Liver (tissue), 3 donors: ENCODE measurements around the gene CRB2.

Experiments used
- CTCF ChIP-seq: fragments of 150-350 bp; IDR thresholded peaks from 2 replicates; pipeline ENCODE4 v1.5.1; 2017; ENCODE audit warnings: improper control_type of control experiment, low read depth, low read length; ENCODE audit not compliant: missing input control
- FOXA1 ChIP-seq: IDR thresholded peaks from 2 replicates; pipeline ENCODE4 v1.6.1; 2016; ENCODE audit warnings: antibody characterized with exemption
- MAX ChIP-seq: IDR thresholded peaks from 2 replicates; pipeline ENCODE4 v1.6.1; 2016; ENCODE audit warnings: antibody characterized with exemption
- RAD21 ChIP-seq, 2 donors: IDR thresholded peaks; 2 replicates each; pipeline ENCODE4 v1.6.1; 2016; ENCODE audit warnings: antibody characterized with exemption in 2 of 2, mild to moderate bottlenecking in 2 of 2
- REST ChIP-seq: IDR thresholded peaks from 2 replicates; pipeline ENCODE4 v1.6.1; 2016; ENCODE audit warnings: antibody characterized with exemption, mild to moderate bottlenecking
- SP1 ChIP-seq: IDR thresholded peaks from 2 replicates; pipeline ENCODE4 v1.6.1; 2018; ENCODE audit warnings: antibody characterized with exemption, mild to moderate bottlenecking
- donor health status: healthy.
- donor health status: healthy.

GRCh38 chr9:123355761-123356431, at the start of gene CRB2:
- TF ChIP-seq CTCF = no peak
- no peak for TF ChIP-seq MAX
- TF ChIP-seq RAD21 (IDR thresholded peaks at IDR 0.05) = no peak
- TF ChIP-seq REST = no peak
- no peak for TF ChIP-seq SP1
- no peak for TF ChIP-seq FOXA1
